CD14-positive monocyte (primary cell): ENCODE measurements around the gene PNPO. TPM values are rescaled to one million over a fixed set of nuclear protein-coding genes. Genes with fewer than 3 reads are reported as not detected.

Source experiments
- DNase-seq, 3 donors: peaks; one replicate each; pipeline ENCODE4 v3.0.0-alpha.2; 2011 to 2022
- H2AFZ ChIP-seq: 2 replicates; pipeline ENCODE4 v1.6.0; 2012; ENCODE audit warnings: mild to moderate bottlenecking, low read depth, low read length, inconsistent platforms; ENCODE audit not compliant: insufficient read depth, poor library complexity, severe bottlenecking
- H3K27ac ChIP-seq, 2 donors: 1 replicate in 1 of 2; 2 replicates in 1 of 2; pipeline ENCODE4 v1.5.1; 2012 to 2013; ENCODE audit warnings: low read length in 2 of 2, control low read depth in 1 of 2, inconsistent platforms in 1 of 2, low read depth in 1 of 2, mild to moderate bottlenecking in 1 of 2
- H3K27me3 ChIP-seq, 2 donors: one replicate each; pipeline versions ENCODE4 v1.6.0 to v1.6.1; 2011 to 2013; ENCODE audit warnings: low read length in 2 of 2; ENCODE audit not compliant: control insufficient read depth in 2 of 2, insufficient read depth in 2 of 2
- H3K36me3 ChIP-seq, 2 donors: replicated peaks in 1 of 2; 1 replicate in 1 of 2; 2 replicates in 1 of 2; pipeline versions ENCODE4 v1.5.1 to v1.6.1; 2012 to 2013; ENCODE audit warnings: low read length in 2 of 2, control low read depth in 1 of 2, inconsistent platforms in 1 of 2, mild to moderate bottlenecking in 1 of 2; ENCODE audit not compliant: insufficient read depth in 2 of 2, control insufficient read depth in 1 of 2
- H3K4me1 ChIP-seq, 2 donors: 1 replicate in 1 of 2; 2 replicates in 1 of 2; pipeline versions ENCODE4 v1.5.1 to v1.6.1; 2012 to 2013; ENCODE audit warnings: low read length in 2 of 2, control low read depth in 1 of 2, inconsistent platforms in 1 of 2, mild to moderate bottlenecking in 1 of 2, moderate library complexity in 1 of 2; ENCODE audit not compliant: insufficient read depth in 2 of 2, control insufficient read depth in 1 of 2
- H3K4me2 ChIP-seq: replicated peaks from 2 replicates; pipeline ENCODE3; 2012; ENCODE audit warnings: low read length, moderate library complexity, mild to moderate bottlenecking; ENCODE audit not compliant: poor library complexity, severe bottlenecking; ENCODE audit errors: extremely low read depth
- H3K4me3 ChIP-seq, 3 experiments: fragments of 200-600 bp in 1 of 3; sonication (generic) in 1 of 3; replicated peaks in 1 of 3; 1 replicate in 2 of 3; 2 replicates in 1 of 3; pipeline ENCODE4 v1.5.1; 2011 to 2013; ENCODE audit warnings: low read length in 3 of 3, mild to moderate bottlenecking in 3 of 3, control low read depth in 2 of 3, low read depth in 2 of 3, inconsistent platforms in 1 of 3, moderate library complexity in 1 of 3
- H3K79me2 ChIP-seq: 2 replicates; pipeline ENCODE4 v1.6.0; 2012; ENCODE audit warnings: mild to moderate bottlenecking, control low read depth, inconsistent platforms, low read length, moderate library complexity; ENCODE audit not compliant: insufficient read depth
- H3K9ac ChIP-seq: 2 replicates; pipeline ENCODE4 v1.6.0; 2017; ENCODE audit warnings: low read length, mild to moderate bottlenecking; ENCODE audit not compliant: insufficient read depth, poor library complexity, severe bottlenecking
- H3K9me3 ChIP-seq, 2 donors: replicated peaks in 1 of 2; 1 replicate in 1 of 2; 2 replicates in 1 of 2; pipeline versions ENCODE4 v1.5.1 to v1.6.1; 2012 to 2013; ENCODE audit warnings: low read length in 2 of 2, control low read depth in 1 of 2; ENCODE audit not compliant: control insufficient read depth in 1 of 2, insufficient read depth in 1 of 2
- H4K20me1 ChIP-seq: 2 replicates; pipeline ENCODE4 v1.6.0; 2012; ENCODE audit warnings: mild to moderate bottlenecking, low read length, control low read depth, moderate library complexity; ENCODE audit not compliant: insufficient read depth
- H3K27ac Mint-ChIP-seq, 7 donors: one replicate each; pipeline ENCODE4 v1.8.0; 2020; ENCODE audit warnings: mild to moderate bottlenecking in 7 of 7, mixed read lengths in 7 of 7, moderate library complexity in 6 of 7, inconsistent platforms in 2 of 7
- H3K27me3 Mint-ChIP-seq, 3 donors: one replicate each; pipeline ENCODE4 v1.8.0; 2021 to 2022; ENCODE audit warnings: low read depth in 3 of 3, mild to moderate bottlenecking in 3 of 3, mixed read lengths in 3 of 3, moderate library complexity in 3 of 3, inconsistent platforms in 1 of 3
- H3K36me3 Mint-ChIP-seq, 2 donors: one replicate each; pipeline ENCODE4 v1.8.0; 2020; ENCODE audit warnings: mixed read lengths in 2 of 2, inconsistent platforms in 1 of 2, mild to moderate bottlenecking in 1 of 2
- H3K4me1 Mint-ChIP-seq: one replicate; pipeline ENCODE4 v1.8.0; 2020; ENCODE audit warnings: mild to moderate bottlenecking, mixed read lengths
- H3K4me3 Mint-ChIP-seq, 2 donors: one replicate each; pipeline ENCODE4 v1.8.0; 2020; ENCODE audit warnings: mild to moderate bottlenecking in 2 of 2, mixed read lengths in 2 of 2, moderate library complexity in 1 of 2
- H3K9me3 Mint-ChIP-seq, 7 donors: one replicate each; pipeline ENCODE4 v1.8.0; 2020 to 2022; ENCODE audit warnings: mixed read lengths in 7 of 7, mild to moderate bottlenecking in 6 of 7, moderate library complexity in 6 of 7, inconsistent platforms in 2 of 7
- CTCF ChIP-seq: fragments of 200-600 bp; IDR thresholded peaks from one replicate; pipeline ENCODE4 v1.8.0; 2022; ENCODE audit warnings: antibody characterized with exemption, mild to moderate bottlenecking
- WGBS: methylation state at CpG from one replicate; pipeline ENCODE4 v1.1.5; 2013; ENCODE audit warnings: missing lambda C conversion rate; ENCODE audit not compliant: insufficient coverage; 5-methylcytosine and 5-hydroxymethylcytosine counted together
- intact Hi-C, 2 donors: fragments of 100-400 bp; cut with micrococcal nuclease; formaldehyde crosslinking; loops; one replicate each; pipeline versions ENCODE4 v1.15.0 to v1.15.1; 2023
- polyA plus RNA-seq, 3 donors: library from polyadenylated mRNA; depleted of rRNA in 1 of 3; unstranded in 2 of 3; stranded (reverse) in 1 of 3; fragments of 300-500 nt in 2 of 3; fragments of >200 nt in 1 of 3; fragmentation: Illumina TruSeq in 2 of 3; gene quantifications; 1 replicate in 2 of 3; 2 replicates in 1 of 3; pipeline ENCODE4 v1.2.3, GENCODE V29; 2012 to 2021

PNPO gene
- polyA plus RNA-seq, 3 donors, result 13.2 to 34.2 (median 29.7) TPM

- no peak overlapping the region for H3K27ac Mint-ChIP-seq
- Histone ChIP-seq H3K27me3 (no peaks in the 10 kb centered on the region), H3K4me2 (no peak overlapping the region), H3K27ac (no peak overlapping the region), H3K4me1 (peaks cover 20 to 22% of the 10 kb centered on the region in 2 donors), H3K4me3 (no peak overlapping the region), H3K36me3 (no peaks in the 10 kb centered on the region), H3K9ac (no peak overlapping the region), H4K20me1 (no peaks in the 10 kb centered on the region), H3K79me2 (peaks cover 18% of the 10 kb centered on the region), H3K9me3 (no peaks in the 10 kb centered on the region), H2AFZ (no peak overlapping the region)
- DNase-seq, result no peak
- 81% methylated on average over 2 of the region's 5 CpGs for WGBS
- peaks cover 23% of the 10 kb centered on the region for H3K4me1 Mint-ChIP-seq
- H3K4me3 Mint-ChIP-seq, result no peak overlapping the region
- H3K27me3 Mint-ChIP-seq, result peaks cover 2% of the 10 kb centered on the region in 3 donors
- TF ChIP-seq CTCF, result no peak
- no peaks in the 10 kb centered on the region for H3K36me3 Mint-ChIP-seq
- peaks cover 0 to 2% (median 0%) of the 10 kb centered on the region in 7 donors for H3K9me3 Mint-ChIP-seq
- intact Hi-C loops, result no loop called here
Observed at GRCh38 chr17:47967607-47968252, 26.4 kb downstream of the PNPO start.

- intact Hi-C loops, result no loop called here
- WGBS, result 100% methylated on average over 5 of the region's 5 CpGs
- peaks cover 2% of the 10 kb centered on the region in 3 donors for H3K27me3 Mint-ChIP-seq
Observed at GRCh38 chr17:47968836-47969235, 27.5 kb downstream of the PNPO start.

More at GRCh38 chr17:47968836-47969235, 27.5 kb downstream of the PNPO start:
- peaks cover 0 to 2% (median 0%) of the 10 kb centered on the region in 7 donors for H3K9me3 Mint-ChIP-seq
- H3K4me1 Mint-ChIP-seq, result peaks cover 23% of the 10 kb centered on the region
- Histone ChIP-seq H2AFZ (no peak overlapping the region), H3K4me2 (no peak overlapping the region), H3K27ac (no peak overlapping the region), H3K4me3 (no peak overlapping the region), H3K9ac (no peak overlapping the region), H3K9me3 (no peaks in the 10 kb centered on the region), H3K36me3 (peaks cover 4 to 9% of the 10 kb centered on the region in 2 donors), H4K20me1 (no peaks in the 10 kb centered on the region), H3K4me1 (peaks cover 20 to 22% of the 10 kb centered on the region in 2 donors), H3K27me3 (no peaks in the 10 kb centered on the region), H3K79me2 (peaks cover 26% of the 10 kb centered on the region)
- no peak overlapping the region for H3K4me3 Mint-ChIP-seq
- no peak overlapping the region for H3K27ac Mint-ChIP-seq
- TF ChIP-seq CTCF, result no peak
- H3K36me3 Mint-ChIP-seq, result peaks cover 7 to 8% of the 10 kb centered on the region in 2 donors
- no peak for DNase-seq
